ENCODE data around the gene GPR160.

GPR160 gene, protein sequence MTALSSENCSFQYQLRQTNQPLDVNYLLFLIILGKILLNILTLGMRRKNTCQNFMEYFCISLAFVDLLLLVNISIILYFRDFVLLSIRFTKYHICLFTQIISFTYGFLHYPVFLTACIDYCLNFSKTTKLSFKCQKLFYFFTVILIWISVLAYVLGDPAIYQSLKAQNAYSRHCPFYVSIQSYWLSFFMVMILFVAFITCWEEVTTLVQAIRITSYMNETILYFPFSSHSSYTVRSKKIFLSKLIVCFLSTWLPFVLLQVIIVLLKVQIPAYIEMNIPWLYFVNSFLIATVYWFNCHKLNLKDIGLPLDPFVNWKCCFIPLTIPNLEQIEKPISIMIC

DNA sequence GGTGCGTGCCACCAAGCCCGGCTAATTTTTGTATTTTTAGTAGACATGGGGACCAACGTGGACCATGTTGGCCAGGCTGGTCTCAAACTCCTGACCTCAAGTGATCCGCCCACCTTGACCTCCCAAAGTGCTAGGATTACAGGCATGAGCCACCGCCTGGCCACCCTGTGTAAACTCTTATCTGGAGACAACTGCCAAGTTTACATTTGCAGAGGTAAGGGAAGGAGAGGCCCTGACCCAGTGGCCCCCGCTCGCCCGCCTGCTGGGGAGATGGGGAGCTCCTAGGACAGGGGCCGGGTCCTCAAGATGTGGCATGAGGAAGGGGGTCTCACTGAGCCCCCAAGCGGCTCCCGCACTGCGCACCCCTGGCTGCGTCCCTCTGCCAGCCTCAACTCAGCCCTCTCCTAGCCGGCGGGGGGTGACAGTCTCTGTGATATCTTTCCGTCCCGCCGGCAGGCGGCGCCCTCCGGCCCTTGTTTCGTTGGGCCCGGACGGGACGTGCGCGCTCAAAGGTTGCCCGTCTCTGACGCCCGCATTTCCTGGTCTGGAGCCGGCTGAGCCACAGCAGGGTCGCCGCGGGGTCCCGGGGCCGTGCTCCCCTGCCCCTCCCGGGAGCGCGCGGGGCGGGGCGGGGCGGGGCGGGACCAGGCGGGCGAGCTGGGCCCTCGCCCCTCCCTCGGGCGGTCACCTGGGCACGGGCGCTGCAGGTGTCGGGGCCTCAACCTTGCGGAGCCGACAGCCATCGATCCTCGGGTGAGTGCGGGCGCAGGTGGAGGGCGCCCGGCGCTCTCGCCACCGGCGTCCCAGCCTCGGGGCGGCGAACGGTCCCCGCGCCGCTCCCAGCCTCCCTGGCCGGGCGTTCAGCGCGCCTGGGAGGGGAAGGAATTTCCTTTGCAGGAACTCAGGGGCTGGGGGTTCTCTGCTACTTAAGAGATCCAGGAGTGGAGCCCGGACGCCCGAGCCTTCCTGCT lies at the start of gene GPR160:
Gene GPR160, plus strand, starts transcription at position 533 of the 971 bp plus-strand sequence. CDS start 45,978 bp downstream, outside the sequence.
- peak; percentile 87 to 95 (median 90) for DNase-seq

DNA sequence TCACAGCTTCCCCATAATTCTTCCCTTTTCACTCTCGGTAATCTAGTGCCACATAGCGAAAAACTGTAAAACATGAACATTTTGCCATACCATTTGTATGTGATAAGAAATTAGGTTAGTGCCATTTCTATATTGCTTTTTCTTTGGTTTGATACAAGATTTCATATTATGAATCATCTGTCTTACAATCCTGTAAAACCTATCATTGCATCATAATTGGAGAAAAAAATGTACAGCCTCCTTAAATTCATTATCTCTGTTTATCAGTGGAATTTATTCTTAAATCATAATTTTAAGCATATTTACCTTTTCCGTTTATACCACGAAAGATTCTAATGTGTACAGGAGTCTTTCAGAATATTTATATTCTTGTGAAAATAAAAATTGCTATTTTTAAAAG lies 47.4 kb upstream of the GPR160 start:
- DNase-seq, result no peak

DNA sequence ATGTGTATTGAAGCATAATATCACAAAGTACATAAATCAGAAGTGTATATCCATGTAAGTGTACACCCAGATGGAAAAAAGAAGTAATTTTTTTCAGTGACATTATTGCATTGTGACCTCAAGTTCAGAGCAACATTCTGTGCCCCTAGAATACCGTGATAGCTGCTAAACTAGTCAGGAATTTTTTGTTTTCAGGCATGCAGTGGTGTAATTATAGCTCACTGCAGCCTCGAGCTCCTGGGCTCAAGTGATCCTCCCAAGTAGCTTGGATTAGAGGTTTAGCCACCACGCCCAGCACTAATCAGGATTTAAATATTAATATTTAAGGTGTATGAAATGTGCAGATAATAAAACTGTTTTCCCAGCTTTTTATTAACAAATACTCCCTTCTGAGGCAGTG lies 45.6 kb upstream of the GPR160 start:
- no peak for DNase-seq

DNA sequence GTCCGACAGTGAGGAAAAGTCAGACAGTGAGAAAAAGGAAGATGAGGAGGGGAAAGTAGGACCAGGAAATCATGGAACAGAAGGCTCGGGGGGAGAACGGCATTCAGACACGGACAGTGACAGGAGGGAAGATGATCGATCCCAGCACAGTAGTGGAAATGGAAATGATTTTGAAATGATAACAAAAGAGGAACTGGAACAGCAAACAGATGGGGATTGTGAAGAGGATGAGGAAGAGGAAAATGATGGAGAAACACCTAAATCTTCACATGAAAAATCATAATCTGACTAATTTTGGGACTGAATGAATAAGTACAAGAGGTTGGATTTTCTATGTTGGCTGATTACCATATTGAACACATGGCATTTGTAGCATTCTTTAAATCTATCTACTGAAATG lies 45.0 kb upstream of the GPR160 start:
- no peak for DNase-seq

DNA sequence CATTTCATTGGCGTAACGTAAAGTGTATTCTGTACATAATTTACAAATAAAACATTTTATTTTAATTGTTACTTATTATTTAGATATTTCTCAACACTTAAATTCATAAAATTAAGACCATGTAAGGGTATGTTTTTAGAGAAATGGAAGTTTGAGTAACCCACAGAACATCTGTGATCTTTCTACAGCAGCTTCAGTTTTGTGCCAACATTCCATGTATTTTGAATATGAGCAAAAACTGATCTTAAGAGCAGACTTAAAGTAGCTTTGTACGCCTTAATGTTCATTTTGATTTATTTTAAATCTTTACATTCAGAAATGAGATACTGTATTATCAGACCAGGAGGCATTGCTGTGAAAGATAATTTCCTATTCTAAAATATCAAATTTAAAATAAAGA lies 44.0 kb upstream of the GPR160 start:
- no peak for DNase-seq

DNA sequence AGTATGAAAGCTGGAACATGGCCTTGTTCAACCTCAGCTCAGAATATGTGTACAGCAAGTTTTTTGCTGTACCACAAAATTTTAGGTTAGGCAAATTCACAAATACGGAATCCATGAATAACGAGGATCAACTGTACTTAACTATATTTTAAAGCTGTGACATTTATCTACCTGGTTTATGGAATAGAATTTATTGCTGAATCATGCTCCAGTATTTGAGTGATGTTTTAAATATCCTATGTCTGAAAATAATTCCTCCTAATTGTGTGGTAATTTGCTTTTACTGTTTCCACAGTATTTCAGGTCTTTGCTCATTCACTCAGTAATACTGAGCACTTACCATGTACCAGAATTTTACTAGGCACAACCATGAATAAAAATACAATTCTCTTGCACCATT lies 41.7 kb upstream of the GPR160 start:
- no peak for DNase-seq

DNA sequence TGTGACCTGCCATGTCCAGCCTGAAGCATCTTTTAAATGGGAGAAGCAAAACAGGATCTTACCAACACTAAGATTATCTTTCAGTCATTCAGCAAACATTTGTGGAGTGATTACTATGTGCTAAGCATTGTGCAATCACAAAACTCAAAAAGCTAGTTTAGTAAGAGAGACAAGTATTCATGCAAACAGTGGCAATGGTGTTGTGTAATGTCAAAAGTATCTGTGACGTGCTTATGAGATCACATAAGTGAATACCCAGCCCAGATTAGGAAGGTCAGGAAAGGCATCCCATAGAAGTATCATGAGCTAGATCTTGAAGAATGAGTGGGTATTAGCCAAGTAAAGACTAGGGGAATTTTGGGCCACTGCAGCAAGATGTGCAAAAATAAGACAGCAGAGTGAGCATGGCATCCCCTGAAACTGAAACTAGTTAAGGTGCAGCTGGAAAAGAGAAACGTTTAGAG lies 39.1 kb upstream of the GPR160 start:
- peak in 2 of 3 donors; percentile 8 to 31 for DNase-seq

DNA sequence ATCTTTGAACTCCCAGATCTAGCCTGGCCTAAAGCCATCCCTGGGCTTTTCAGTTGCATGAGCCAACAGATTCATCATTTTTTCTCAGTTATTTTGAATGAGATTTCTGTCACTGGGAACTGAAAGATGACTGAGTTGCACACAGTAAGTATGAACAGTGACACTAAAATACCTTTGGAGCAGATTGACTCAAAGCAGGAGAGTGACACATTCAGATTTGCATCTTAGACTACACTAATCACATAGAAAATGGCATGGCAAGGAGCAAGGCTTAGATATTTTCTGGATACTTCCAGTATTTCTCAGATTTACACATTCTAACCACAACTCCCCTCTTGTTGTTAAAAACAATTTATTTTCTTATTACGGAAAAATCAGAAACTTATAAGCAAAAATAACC lies 38.4 kb upstream of the GPR160 start:
- no peak for DNase-seq

DNA sequence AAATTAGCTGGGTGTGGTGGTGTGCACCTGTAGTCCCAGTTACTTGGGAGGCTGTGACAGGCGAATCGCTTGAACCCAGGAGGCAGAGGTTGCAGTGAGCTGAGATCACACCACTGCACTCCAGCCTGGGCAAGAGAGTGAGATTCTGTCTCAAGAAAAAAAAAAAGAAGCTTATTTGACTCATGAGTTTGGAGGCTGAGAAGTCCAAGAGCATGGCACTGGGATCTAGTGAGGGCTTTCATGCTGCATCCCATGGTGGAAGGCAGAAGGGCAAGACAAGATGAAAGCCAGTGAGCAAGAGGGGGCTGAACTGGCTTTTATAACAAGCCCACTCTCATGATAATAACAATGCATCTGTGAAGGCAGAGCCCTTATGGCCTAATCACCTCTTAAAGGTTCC lies 37.7 kb upstream of the GPR160 start:
- no peak for DNase-seq

DNA sequence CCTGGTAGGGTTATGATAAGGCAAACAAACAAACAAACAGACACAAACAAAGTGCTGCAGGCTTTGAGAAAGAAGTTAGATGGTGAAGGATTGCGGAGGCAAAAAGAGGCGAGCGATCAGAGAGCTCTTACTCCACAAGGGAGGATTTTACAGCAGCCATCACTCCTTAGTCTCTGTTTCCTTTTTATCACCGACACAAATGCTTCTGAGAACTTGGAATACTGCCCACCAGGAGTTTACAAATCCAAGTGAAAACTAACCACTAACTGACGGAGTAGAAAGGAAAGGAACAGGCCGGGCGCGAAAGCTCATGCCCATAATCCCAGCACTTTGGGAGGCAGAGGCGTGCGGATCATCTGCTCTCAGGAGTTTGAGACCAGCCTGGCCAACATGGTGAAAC lies 35.6 kb upstream of the GPR160 start:
- no peak for DNase-seq

DNA sequence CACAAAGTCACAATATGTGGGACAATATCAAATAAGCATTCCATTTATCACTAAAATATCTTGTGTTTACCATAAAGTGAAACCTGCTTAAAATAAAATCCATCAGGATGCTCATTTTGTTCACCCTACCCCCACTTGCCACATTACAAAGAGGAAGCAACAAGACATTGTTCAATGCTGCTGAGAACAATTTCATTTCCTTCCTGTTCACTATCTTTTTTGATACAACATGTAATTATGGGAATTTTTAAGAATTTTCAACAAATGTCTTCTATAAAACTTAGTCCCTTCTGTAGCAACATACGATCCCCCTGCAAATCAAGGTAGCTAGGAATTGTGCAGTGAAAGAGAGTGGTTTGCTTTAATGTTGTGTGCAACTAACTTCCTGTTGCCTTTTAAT lies 34.9 kb upstream of the GPR160 start:
- DNase-seq, result peak; percentile 14 to 57 (median 40)

DNA sequence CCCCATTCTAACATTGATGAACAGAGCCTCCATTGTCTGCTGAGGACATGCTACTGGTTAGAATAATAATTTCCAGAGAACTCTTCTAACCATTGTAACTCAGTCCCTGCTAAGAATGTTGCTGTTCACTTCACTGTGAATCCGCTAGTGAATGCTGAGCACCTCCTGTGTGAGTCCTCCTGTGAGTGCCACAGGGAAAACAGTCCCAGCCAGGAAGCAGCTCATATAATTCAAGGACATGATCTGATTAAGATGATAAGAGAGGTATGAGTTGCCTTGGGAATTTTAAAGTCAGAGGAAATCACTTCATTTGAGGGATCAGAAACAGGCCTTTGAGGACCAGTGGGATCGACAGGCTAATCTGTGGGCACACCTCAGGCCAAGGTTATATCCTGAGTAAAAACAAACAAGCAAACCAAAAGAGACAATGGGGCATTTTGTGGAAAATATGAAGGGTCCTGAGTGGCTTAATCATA lies 33.9 kb upstream of the GPR160 start:
- no peak for DNase-seq

DNA sequence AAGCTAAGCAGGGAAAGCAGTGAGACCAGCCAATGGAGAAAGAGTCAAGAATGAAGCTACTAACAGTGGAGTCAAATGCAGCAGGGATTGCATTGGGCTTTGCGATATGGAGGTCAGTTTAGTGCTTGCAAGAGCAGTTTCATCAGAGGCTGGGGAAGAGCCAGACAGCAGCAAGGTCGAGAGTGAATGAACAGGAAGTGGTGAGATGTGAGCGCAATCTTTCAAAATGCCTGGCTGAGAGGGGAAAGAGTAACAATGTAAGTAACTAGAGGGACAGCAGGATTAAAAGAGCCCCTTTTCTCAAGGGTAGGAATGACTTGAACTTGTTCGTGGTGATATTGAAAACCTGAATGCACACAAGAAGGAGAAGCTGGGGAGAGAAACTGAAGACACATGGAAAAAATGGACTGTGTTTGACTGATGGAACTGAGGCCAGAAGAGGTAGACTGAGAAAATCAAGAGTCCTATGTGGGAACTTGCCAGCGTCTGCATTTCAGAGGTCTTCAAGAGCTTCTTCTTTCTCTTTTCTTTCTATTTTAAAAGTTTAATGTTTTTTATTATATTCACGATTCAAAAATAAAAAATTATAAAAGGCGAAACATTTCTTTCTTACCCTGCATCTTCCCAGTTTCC lies 30.6 kb upstream of the GPR160 start:
- peak; percentile 57 to 66 (median 57) for DNase-seq

DNA sequence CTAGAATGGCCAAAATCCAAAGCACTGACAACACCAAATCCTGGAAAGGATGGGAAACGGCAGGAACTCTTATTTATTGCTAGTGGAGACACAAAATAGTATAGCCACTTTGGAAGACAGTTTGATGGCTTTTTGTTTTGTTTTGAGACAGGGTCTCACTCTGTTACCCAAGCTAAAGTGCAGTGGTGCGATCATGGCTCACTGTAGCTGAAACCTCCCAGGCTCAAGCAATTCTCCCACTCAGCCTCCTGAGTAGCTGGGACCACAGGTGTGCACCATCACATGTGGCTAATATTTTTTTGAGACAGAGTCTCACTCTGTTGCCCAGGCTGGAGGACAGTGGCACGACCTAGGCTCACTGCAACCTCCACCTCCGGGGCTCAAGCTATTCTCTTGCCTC lies 27.3 kb upstream of the GPR160 start:
- no peak for DNase-seq

DNA sequence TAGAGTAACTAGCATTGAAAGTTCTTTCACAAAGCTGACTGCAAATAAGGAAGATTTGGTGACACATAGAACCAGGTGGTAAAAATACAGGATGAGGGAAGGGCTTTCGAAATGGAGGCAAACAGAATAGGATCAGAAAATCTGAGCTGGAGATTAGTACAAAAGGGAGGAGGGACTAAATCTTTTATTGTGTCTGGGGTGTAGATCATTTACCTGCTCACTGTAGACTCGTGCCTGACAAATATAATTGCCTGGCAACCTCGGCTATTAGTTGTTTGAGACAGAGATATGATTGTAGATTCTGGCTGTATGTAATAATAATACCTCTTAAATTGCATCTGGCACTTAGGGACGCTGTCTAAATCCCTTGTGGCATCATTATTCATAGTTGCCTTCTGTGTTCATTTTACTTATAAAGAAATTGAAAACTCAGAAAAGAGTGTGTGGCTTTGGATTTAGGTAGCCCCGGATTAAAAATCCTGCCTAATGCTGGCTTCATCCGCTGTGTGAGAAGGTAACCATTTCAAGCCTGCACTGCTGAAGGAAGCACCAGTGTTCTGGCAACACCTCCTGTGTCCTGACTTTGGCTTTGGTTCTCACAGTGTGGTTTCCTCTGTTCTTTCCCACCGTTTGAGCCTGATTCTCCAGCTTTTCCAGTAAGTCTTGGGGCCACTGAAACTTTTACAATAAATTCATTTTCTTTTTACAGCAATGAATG lies 25.0 kb upstream of the GPR160 start:
- DNase-seq, result peak in 1 of 3 donors; percentile 16

DNA sequence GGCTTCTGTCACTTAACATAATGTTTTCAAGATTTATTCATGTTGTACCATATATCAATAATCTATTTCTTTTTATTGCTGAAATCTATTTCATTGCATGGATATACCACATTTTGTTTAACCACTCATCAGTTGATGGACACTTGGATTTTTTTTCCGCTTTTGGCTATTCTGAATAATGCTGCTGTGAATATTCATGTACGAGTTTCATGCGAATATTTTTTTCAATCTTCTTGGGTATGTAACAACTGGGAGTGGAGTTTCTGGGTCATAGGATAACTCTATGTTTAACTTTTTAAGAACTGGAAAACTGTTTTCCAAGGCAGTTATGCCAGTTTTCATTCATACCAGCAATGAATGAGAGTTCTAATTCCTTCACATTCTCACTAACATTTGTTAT lies 21.7 kb upstream of the GPR160 start:
- peak in 1 of 3 donors; percentile 12 for DNase-seq

DNA sequence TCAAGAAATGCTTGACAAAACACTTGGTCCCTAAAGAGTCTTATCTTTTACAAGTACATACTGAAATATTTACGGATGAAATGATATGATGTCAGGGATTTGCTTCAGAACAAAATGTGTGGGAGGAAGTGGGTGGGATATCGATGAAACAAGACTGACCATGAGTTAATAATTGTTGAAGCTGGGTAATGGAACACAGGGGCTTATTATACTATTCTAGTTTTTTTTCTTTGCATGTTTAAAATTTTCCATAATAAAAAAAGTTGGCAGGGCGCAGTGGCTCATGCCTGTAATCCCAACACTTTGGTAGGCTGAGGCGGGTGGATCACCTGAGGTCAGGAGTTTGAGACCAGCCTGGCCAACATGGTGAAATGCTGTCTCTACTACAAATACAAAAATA lies 18.5 kb upstream of the GPR160 start:
- DNase-seq, result peak in 1 of 3 donors; percentile 3

DNA sequence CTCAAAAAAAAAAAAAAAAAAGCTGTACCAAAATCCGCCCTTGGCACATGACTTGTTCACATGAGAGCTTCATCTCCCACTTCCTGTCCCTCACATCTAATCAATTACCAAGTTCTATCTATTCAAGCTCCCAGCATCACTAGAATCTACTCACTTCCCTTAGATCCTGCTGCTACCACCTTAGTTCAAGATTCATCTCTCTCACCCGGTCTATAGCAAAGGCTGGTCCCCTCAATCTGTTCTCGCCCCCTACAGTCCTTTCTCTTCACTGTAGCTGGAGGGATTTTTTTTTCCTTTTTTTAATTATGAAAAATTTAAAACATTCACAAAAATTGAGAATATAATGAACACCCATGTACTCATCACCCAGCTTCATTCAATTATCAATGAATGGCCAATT lies 16.7 kb upstream of the GPR160 start:
- DNase-seq, result no peak

DNA sequence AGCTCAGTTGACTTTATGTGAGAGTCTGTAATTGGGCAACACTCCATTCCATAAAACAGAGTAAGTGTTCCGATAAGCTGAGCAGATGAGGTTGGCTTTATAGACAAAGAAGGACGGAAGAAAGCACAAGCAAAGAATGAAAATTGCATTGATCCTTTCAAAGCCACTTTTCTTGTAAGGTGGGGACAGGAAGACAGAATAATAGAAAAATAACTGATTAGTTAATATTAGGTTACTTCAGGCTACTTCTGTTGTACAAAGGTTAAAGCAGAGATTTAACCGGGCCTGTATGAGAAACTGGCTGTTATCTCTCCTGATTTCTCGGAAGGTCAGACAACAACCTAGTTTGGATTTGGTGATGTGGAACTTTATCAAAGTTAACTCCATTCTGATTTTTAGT lies 15.5 kb upstream of the GPR160 start:
- DNase-seq, result no peak

DNA sequence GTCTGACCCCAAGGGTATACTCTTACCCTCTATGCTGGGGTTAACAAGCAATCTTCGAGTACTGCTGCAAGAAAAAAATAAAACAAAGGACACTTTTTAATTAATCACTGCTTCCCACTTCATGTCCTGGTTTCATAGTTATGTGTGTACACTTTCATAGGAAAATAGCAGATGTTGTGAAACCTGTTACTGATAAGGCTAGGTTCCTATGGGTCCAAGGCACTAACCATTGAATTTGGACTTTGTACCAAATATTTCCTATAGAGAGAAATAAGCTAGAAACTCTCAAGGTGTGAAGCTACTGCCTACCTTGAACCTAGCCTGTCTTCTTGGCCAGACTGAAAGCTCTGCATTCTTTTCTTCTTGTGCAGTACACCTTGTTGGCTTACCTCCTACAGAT lies 14.6 kb upstream of the GPR160 start:
- no peak for DNase-seq

DNA sequence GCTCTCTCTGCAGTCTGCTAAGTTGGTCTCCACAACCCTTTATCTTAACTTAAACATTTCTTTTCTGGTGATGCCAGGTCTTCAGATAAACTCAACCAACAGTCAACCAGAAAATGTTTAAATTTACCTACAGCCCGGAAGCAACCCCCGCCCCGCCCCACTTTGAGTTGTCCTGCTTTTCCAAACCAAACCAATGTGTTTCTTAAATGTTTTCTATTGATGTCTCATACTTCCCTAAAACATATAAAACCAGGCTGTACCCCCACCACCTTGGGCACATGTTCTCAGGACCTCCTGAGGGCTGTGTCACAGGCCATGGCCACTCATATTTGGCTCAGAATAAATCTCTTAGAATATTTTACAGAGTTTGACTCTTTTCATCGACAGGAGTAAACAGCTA lies 13.2 kb upstream of the GPR160 start:
- no peak for DNase-seq

All from suppressor macrophage treated with lipopolysaccharide for 1 hour (primary cell).